Natural killer cell (primary cell): ENCODE data around the gene PALM2AKAP2. TPM values are rescaled to one million over a fixed set of nuclear protein-coding genes. Genes with fewer than 3 reads are reported as not detected.

Source experiments
- ATAC-seq, 3 donors: fragments of 150-1000 bp in 2 of 3; fragments of 200-7000 bp in 1 of 3; cut with Tn5 transposase; 1 replicate in 1 of 3; 2 replicates in 2 of 3; pipeline ENCODE4 v1.10.0; 2021; ENCODE audit warnings: mild to moderate bottlenecking in 2 of 3, moderate library complexity in 2 of 3
- DNase-seq, 2 donors: peaks; one replicate each; pipeline versions ENCODE4 v3.0.0 to v3.0.0-alpha.2; 2013 to 2021; ENCODE audit warnings: mixed read lengths in 1 of 2
- H3K27ac ChIP-seq: one replicate; pipeline ENCODE4 v1.5.1; 2013; ENCODE audit warnings: mild to moderate bottlenecking, low read length
- H3K27me3 ChIP-seq: one replicate; pipeline ENCODE4 v1.6.1; 2013; ENCODE audit warnings: low read length; ENCODE audit not compliant: control insufficient read depth, insufficient read depth
- H3K36me3 ChIP-seq: one replicate; pipeline ENCODE4 v1.6.1; 2013; ENCODE audit warnings: low read length; ENCODE audit not compliant: control insufficient read depth, insufficient read depth
- H3K4me1 ChIP-seq: one replicate; pipeline ENCODE4 v1.6.1; 2013; ENCODE audit warnings: low read length; ENCODE audit not compliant: control insufficient read depth, insufficient read depth
- H3K4me3 ChIP-seq: one replicate; pipeline ENCODE4 v1.5.1; 2013; ENCODE audit warnings: low read length
- H3K9me3 ChIP-seq: one replicate; pipeline ENCODE4 v1.6.1; 2013; ENCODE audit warnings: low read length; ENCODE audit not compliant: control insufficient read depth, insufficient read depth
- H3K27ac Mint-ChIP-seq, 2 donors: one replicate each; pipeline ENCODE4 v1.8.0; 2022; ENCODE audit warnings: mild to moderate bottlenecking in 2 of 2, mixed read lengths in 2 of 2, moderate library complexity in 1 of 2
- H3K27me3 Mint-ChIP-seq, 2 donors: one replicate each; pipeline ENCODE4 v1.8.0; 2022; ENCODE audit warnings: low read depth in 2 of 2, mixed read lengths in 2 of 2
- H3K36me3 Mint-ChIP-seq: one replicate; pipeline ENCODE4 v1.8.0; 2022; ENCODE audit warnings: mixed read lengths
- H3K4me1 Mint-ChIP-seq, 2 donors: one replicate each; pipeline ENCODE4 v1.8.0; 2022; ENCODE audit warnings: mixed read lengths in 2 of 2
- H3K4me3 Mint-ChIP-seq: one replicate; pipeline ENCODE4 v1.8.0; 2022; ENCODE audit warnings: mild to moderate bottlenecking, moderate library complexity, mixed read lengths
- H3K9me3 Mint-ChIP-seq, 2 donors: one replicate each; pipeline ENCODE4 v1.8.0; 2022; ENCODE audit warnings: mixed read lengths in 2 of 2
- WGBS: methylation state at CpG from one replicate; pipeline ENCODE4 v1.1.7; 2013; ENCODE audit warnings: missing lambda C conversion rate; ENCODE audit not compliant: insufficient coverage; 5-methylcytosine and 5-hydroxymethylcytosine counted together
- intact Hi-C: fragments of 100-400 bp; cut with micrococcal nuclease; formaldehyde crosslinking; loops from one replicate; pipeline ENCODE4 v1.14.2; 2022
- total RNA-seq, 4 donors: library from RNA; stranded (reverse); fragments of 120-200 nt in 1 of 4; gene quantifications; one replicate each; pipeline versions ENCODE4 v1.2.3 to v1.2.4, GENCODE V29; 2013 to 2022
- TF ChIP-seq, protein P1 (sequence below): fragments of 200-600 bp; IDR thresholded peaks from one replicate; pipeline ENCODE4 v1.8.0; 2022; ENCODE audit warnings: antibody characterized with exemption

The PALM2AKAP2 gene
- total RNA-seq, 3 donors from 2014 or later (not counting 1 experiment from before 2014, with no cell fraction given): not detected

- Histone ChIP-seq H3K27ac (no peak overlapping the region), H3K27me3 (peaks cover 6% of the 10 kb centered on the region), H3K36me3 (no peaks in the 10 kb centered on the region), H3K4me3 (no peak overlapping the region), H3K9me3 (no peaks in the 10 kb centered on the region), H3K4me1 (no peaks in the 10 kb centered on the region)
- Mint-ChIP-seq H3K4me3 (no peak overlapping the region), H3K4me1 (no peaks in the 10 kb centered on the region), H3K36me3 (no peaks in the 10 kb centered on the region), H3K9me3 (peaks cover 0 to 2% of the 10 kb centered on the region in 2 donors), H3K27ac (no peak overlapping the region), H3K27me3 (peaks cover 18 to 25% of the 10 kb centered on the region in 2 donors)
- ATAC-seq: no peak
- intact Hi-C loops: no loop called here
- TF ChIP-seq, protein P1, sequence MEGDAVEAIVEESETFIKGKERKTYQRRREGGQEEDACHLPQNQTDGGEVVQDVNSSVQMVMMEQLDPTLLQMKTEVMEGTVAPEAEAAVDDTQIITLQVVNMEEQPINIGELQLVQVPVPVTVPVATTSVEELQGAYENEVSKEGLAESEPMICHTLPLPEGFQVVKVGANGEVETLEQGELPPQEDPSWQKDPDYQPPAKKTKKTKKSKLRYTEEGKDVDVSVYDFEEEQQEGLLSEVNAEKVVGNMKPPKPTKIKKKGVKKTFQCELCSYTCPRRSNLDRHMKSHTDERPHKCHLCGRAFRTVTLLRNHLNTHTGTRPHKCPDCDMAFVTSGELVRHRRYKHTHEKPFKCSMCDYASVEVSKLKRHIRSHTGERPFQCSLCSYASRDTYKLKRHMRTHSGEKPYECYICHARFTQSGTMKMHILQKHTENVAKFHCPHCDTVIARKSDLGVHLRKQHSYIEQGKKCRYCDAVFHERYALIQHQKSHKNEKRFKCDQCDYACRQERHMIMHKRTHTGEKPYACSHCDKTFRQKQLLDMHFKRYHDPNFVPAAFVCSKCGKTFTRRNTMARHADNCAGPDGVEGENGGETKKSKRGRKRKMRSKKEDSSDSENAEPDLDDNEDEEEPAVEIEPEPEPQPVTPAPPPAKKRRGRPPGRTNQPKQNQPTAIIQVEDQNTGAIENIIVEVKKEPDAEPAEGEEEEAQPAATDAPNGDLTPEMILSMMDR: no peak
- 12% methylated on average over 16 of the region's 16 CpGs for WGBS
- no peak for DNase-seq
These were observed 545 bp downstream of the PALM2AKAP2 start for GRCh38 chr9:109780453-109781033.

GRCh38 chr9:109781086-109781485, 1.1 kb downstream of the PALM2AKAP2 start:
- TF ChIP-seq, protein P1: no peak
- peaks cover 18 to 25% of the 10 kb centered on the region in 2 donors for H3K27me3 Mint-ChIP-seq
- Histone ChIP-seq H3K27ac (no peak overlapping the region), H3K9me3 (no peaks in the 10 kb centered on the region), H3K27me3 (peaks cover 6% of the 10 kb centered on the region), H3K4me3 (no peak overlapping the region), H3K4me1 (no peaks in the 10 kb centered on the region), H3K36me3 (no peaks in the 10 kb centered on the region)
- 78% methylated on average over 3 of the region's 5 CpGs for WGBS
- H3K27ac Mint-ChIP-seq: no peak overlapping the region
- intact Hi-C loops: no loop called here
- peaks cover 0 to 2% of the 10 kb centered on the region in 2 donors for H3K9me3 Mint-ChIP-seq
- no peak for DNase-seq
- no peak overlapping the region for H3K4me3 Mint-ChIP-seq
- no peaks in the 10 kb centered on the region for H3K36me3 Mint-ChIP-seq
- ATAC-seq: no peak
- no peaks in the 10 kb centered on the region for H3K4me1 Mint-ChIP-seq

DNA sequence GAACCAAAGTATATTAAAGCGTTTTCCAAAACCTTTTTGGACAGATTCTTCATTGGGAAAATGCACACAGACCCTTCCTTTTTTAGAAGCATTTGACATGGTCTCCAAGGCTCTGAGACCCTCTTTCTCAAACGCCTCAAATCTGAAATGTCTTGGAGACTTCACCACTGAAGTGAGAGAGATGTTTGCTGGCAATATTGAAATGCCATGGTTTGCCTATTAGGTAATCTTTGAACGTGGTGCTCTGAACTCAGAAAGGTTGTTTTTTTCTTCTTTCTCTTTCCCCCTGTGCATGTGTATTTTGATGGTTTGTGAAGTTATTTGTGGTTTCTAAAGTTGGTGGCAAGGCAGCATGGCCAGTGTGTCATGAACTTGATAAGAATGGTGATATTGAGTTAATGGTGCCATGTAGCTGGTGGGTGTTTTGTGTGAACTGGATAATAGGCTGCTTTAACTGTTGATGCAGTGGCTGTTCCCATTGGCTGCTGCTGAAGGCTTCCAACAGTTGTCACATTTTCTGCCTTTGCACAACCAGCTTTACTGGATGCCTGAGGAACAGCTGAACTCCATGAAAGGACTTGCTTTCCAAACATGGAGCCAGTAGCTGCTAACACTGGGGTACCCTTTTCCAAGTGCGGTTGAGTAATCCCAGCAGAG, 1.7 kb downstream of the PALM2AKAP2 start:
- Histone ChIP-seq H3K36me3 (no peaks in the 10 kb centered on the region), H3K27ac (no peak overlapping the region), H3K9me3 (no peaks in the 10 kb centered on the region), H3K4me1 (no peaks in the 10 kb centered on the region), H3K4me3 (no peak overlapping the region), H3K27me3 (peaks cover 6% of the 10 kb centered on the region)
- H3K36me3 Mint-ChIP-seq: no peaks in the 10 kb centered on the region
- H3K27ac Mint-ChIP-seq: no peak overlapping the region
- H3K4me3 Mint-ChIP-seq: no peak overlapping the region
- TF ChIP-seq, protein P1: no peak
- peaks cover 0 to 2% of the 10 kb centered on the region in 2 donors for H3K9me3 Mint-ChIP-seq
- DNase-seq (no peak), ATAC-seq (no peak)
- no peaks in the 10 kb centered on the region for H3K4me1 Mint-ChIP-seq
- intact Hi-C loops: no loop called here
- H3K27me3 Mint-ChIP-seq: peaks cover 18 to 25% of the 10 kb centered on the region in 2 donors
- 70% methylated on average over 4 of the region's 4 CpGs for WGBS
